MM.1S (cell line): ENCODE data around the gene POLR2H.

Source experiments
- EZH2 ChIP-seq: fragments of 300-600 bp; sonication (generic); optimal IDR thresholded peaks from 2 replicates; pipeline ENCODE3; 2017; ENCODE audit warnings: low read depth, mild to moderate bottlenecking, antibody characterized with exemption, low read length, mixed read lengths
- TF ChIP-seq, protein P1 (sequence below): fragments of 300-600 bp; sonication (generic); IDR thresholded peaks from 2 replicates; pipeline ENCODE4 v1.5.1; 2016; ENCODE audit warnings: antibody characterized with exemption, low read length, mixed read lengths

DNA sequence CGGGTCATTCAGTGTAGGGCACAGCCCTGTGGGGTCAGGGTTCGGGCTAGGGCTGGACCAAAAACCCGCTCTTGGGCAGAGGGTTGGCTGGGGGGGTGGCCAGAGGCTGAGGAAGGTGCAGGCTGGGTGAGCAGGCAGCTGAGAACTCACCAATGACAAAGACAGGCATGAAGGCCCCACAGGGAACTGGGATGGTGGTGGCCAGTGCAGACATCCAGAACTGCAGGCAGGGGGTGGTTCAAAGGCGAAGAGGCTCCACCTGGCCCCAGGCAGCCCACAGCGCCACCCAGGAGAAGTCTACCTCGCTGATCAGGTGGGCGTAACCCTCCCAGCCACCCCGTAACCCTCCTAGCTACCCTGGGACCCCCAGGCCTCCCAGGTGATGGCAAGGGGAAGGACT is 6.8 kb upstream of the POLR2H start:
- no peak for TF ChIP-seq EZH2
- TF ChIP-seq, protein P1, sequence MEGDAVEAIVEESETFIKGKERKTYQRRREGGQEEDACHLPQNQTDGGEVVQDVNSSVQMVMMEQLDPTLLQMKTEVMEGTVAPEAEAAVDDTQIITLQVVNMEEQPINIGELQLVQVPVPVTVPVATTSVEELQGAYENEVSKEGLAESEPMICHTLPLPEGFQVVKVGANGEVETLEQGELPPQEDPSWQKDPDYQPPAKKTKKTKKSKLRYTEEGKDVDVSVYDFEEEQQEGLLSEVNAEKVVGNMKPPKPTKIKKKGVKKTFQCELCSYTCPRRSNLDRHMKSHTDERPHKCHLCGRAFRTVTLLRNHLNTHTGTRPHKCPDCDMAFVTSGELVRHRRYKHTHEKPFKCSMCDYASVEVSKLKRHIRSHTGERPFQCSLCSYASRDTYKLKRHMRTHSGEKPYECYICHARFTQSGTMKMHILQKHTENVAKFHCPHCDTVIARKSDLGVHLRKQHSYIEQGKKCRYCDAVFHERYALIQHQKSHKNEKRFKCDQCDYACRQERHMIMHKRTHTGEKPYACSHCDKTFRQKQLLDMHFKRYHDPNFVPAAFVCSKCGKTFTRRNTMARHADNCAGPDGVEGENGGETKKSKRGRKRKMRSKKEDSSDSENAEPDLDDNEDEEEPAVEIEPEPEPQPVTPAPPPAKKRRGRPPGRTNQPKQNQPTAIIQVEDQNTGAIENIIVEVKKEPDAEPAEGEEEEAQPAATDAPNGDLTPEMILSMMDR, result no peak
